HFFc6 (cell line): ENCODE measurements around the gene QRFPR. TPM values are rescaled to one million over a fixed set of nuclear protein-coding genes. Genes with fewer than 3 reads are reported as not detected.

Source experiments
- DNase-seq: peaks from one replicate; pipeline ENCODE4 v3.0.0-alpha.2; 2018
- H3K27ac Mint-ChIP-seq: 2 replicates; pipeline ENCODE4 v1.8.0; 2020; ENCODE audit warnings: mild to moderate bottlenecking, mixed read lengths
- H3K27me3 Mint-ChIP-seq: 2 replicates; pipeline ENCODE4 v1.8.0; 2021; ENCODE audit warnings: mild to moderate bottlenecking, moderate library complexity, mixed read lengths; ENCODE audit not compliant: insufficient read depth
- H3K36me3 Mint-ChIP-seq: 2 replicates; pipeline ENCODE4 v1.8.0; 2021; ENCODE audit warnings: low read depth, mixed read lengths
- H3K4me1 Mint-ChIP-seq: 2 replicates; pipeline ENCODE4 v1.8.0; 2020; ENCODE audit warnings: low read depth, mixed read lengths
- H3K4me3 Mint-ChIP-seq: 2 replicates; pipeline ENCODE4 v1.8.0; 2020; ENCODE audit warnings: mild to moderate bottlenecking, moderate library complexity, mixed read lengths
- H3K9me3 Mint-ChIP-seq: 2 replicates; pipeline ENCODE4 v1.8.0; 2020; ENCODE audit warnings: mild to moderate bottlenecking, mixed read lengths
- total RNA-seq, 6 experiments: library from RNA; stranded (reverse); fragmentation: NEBNext Ultra II Directional; extraction: Animal tissue kit (Norgen Biotek cat#: 25700); gene quantifications; 2 replicates in 1 of 6; 3 replicates in 5 of 6; pipeline ENCODE4 v1.2.3, GENCODE V29; 2021
- TF ChIP-seq, protein P1 (sequence below): fragments of 200-600 bp; sonication (generic); IDR thresholded peaks from 2 replicates; pipeline ENCODE4 v1.5.0; 2021; ENCODE audit warnings: antibody characterized with exemption, mild to moderate bottlenecking

QRFPR gene
- total RNA-seq, 6 experiments from 2014 or later, result not detected

DNA sequence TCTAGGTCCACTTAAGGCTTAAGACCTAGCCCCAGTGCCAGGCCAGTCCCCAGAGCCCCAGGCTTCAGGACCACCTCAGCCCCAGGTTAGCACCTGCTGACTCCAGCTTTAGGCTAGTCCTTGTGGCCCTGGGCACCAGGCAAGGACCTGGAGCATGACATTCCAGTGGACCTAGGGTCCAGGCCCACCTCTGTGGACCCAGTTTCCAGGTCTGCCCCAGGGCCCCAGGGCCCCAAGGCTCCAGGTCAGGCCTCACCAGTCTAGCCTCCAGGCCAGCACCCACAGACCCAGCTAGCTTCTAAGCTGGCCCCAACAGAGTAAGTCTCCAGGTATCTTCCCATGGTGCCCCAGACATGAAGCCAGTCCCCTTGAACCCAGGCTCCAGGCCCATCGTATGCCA, 97.5 kb downstream of the QRFPR start:
- peaks cover 5% of the 10 kb centered on the region for H3K9me3 Mint-ChIP-seq
- H3K27ac Mint-ChIP-seq, result no peak overlapping the region
- peaks cover 4% of the 10 kb centered on the region; the same call in 1 of the 2 replicates for H3K27me3 Mint-ChIP-seq
- no peaks in the 10 kb centered on the region for H3K36me3 Mint-ChIP-seq
- H3K4me1 Mint-ChIP-seq, result peaks cover 11% of the 10 kb centered on the region; the same call in 1 of the 2 replicates
- no peak overlapping the region for H3K4me3 Mint-ChIP-seq
- TF ChIP-seq, protein P1, sequence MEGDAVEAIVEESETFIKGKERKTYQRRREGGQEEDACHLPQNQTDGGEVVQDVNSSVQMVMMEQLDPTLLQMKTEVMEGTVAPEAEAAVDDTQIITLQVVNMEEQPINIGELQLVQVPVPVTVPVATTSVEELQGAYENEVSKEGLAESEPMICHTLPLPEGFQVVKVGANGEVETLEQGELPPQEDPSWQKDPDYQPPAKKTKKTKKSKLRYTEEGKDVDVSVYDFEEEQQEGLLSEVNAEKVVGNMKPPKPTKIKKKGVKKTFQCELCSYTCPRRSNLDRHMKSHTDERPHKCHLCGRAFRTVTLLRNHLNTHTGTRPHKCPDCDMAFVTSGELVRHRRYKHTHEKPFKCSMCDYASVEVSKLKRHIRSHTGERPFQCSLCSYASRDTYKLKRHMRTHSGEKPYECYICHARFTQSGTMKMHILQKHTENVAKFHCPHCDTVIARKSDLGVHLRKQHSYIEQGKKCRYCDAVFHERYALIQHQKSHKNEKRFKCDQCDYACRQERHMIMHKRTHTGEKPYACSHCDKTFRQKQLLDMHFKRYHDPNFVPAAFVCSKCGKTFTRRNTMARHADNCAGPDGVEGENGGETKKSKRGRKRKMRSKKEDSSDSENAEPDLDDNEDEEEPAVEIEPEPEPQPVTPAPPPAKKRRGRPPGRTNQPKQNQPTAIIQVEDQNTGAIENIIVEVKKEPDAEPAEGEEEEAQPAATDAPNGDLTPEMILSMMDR, result no peak
- no peak for DNase-seq

DNA sequence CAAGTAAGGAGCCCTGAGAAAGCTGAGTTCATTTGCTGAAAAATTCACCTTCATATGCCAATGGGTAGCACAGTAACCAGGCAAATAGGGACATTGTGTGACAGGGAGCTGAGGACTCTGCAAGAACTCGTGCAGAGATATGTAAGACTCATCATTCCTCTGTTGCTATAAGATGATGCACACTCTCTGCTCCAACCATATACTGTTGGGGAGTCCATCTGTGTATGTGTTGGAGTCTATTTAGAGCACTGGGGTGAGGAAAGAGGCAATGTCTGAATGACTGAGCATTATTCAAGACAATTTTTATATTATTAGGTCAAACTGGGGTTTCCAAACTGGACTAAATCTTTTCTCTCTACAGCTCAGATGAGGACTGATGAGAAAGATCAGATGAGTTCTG, 100.4 kb downstream of the QRFPR start:
- Mint-ChIP-seq H3K4me1 (peaks cover 11% of the 10 kb centered on the region; the same call in 1 of the 2 replicates), H3K36me3 (no peaks in the 10 kb centered on the region)
- TF ChIP-seq, protein P1, result no peak

DNA sequence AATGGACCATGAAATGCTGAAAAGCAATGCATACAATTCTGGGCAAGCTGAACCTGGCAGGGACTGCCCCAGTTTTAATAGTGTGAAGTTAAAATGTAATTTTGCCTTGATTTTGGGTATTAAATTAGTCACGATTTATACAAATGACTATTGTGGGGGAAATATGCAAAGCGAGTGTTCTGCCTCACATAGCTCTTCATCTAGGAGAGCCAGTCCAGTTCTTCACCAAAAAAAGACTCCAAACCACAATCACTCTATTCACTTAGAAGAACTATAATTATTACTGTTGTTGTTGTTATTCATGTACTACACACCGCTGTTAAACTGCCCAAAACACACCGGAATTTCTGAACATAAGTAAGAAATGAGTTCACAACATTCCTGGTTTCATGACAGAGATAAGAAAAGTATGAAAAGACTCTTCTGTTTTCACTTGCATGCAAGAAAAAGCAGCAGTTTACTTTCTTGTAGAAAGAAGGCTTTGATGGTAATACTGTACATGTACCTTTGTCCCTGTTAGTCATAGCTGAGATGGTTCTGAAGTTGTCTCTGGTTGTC, 101.9 kb downstream of the QRFPR start:
- no peak overlapping the region; the same call in 1 of the 2 replicates for H3K27ac Mint-ChIP-seq
- TF ChIP-seq, protein P1, result no peak

More for the DNA sequence above, 100.4 kb downstream of the QRFPR start:
- Mint-ChIP-seq H3K9me3 (no peaks in the 10 kb centered on the region; the same call in 1 of the 2 replicates), H3K27ac (no peak overlapping the region), H3K27me3 (peaks cover 1% of the 10 kb centered on the region; the same call in 1 of the 2 replicates), H3K4me3 (no peak overlapping the region)
- no peak for DNase-seq

More for the DNA sequence above, 101.9 kb downstream of the QRFPR start:
- peaks cover 11% of the 10 kb centered on the region; the same call in 1 of the 2 replicates for H3K4me1 Mint-ChIP-seq
- no peaks in the 10 kb centered on the region; the same call in 1 of the 2 replicates for H3K9me3 Mint-ChIP-seq
- H3K27me3 Mint-ChIP-seq, result peaks cover 3% of the 10 kb centered on the region; the same call in 1 of the 2 replicates
- no peak overlapping the region for H3K4me3 Mint-ChIP-seq
- H3K36me3 Mint-ChIP-seq, result no peaks in the 10 kb centered on the region
- peak; percentile 45 for DNase-seq

Other genes starting within 250 kb of the QRFPR start
- gene TNIP3, start 216.7 kb downstream of the QRFPR start, total RNA-seq, result under 1 TPM; 0.31 to 0.70 (median 0.47) TPM